ENCODE results near the gene FBXW8. TPM values are rescaled to one million over a fixed set of nuclear protein-coding genes. Genes with fewer than 3 reads are reported as not detected.

The FBXW8 gene
- total RNA-seq, 1 donor from 2014 or later = 12.8 TPM

DNA sequence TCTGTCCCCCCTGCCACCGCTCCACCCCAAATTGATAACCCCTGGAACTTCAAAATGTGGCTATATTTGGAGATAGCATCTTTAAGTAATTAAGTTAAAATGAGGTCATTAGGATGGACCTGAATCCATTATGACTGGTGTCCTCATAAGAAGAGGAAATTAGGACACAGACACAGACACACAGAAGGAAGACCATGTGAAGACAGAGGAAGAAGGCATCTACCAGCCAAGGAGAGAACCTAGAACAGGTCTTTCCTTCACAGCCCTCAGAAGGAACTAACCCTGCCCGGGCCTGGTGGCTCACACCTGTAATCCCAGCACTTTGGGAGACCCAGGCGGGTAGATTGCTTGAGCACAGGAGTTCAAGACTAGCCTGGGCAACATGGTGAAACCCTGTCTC, 25.9 kb upstream of the FBXW8 start:
- no peak for DNase-seq (ENCODE audit: low spot score)

DNA sequence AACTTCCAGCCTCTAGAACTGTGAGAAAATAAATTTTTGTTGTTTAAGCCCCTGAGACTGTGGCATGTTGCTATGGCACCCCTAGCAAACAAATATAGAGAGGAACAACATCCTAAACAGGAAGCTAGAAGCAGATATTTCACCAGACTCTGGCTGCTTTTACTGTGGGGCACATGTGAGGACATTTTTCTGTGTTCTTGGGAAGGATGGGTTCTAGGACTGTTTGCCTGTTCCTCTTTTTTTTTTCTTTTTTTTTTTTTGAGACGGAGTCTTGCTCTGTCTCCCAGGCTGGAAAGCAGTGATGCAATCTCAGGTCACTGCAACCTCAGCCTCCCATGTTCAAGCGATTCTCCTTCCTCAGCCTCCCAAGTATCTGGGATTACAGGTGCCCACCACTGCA, 25.3 kb upstream of the FBXW8 start:
- DNase-seq (ENCODE audit: low spot score) = no peak

DNA sequence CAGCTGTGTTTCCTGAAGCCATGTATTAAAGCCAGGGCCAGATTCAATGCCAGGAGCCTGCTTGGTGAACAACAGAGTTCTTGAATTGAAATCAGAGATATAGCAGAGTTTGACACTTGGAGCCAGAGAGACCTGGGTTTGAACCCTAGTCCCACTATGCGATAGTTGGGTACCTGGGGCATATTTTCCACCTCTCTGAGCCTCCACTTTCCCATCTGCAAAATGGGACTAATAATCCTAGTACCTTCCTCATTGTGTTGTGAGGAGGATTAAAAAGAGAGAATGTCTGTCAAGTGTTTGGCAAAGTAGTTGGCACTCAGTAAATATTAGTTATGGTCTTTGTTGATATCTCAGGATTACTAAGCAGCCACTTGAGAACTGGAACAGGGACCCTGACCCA, 23.5 kb upstream of the FBXW8 start:
- no peak for DNase-seq (ENCODE audit: low spot score)

DNA sequence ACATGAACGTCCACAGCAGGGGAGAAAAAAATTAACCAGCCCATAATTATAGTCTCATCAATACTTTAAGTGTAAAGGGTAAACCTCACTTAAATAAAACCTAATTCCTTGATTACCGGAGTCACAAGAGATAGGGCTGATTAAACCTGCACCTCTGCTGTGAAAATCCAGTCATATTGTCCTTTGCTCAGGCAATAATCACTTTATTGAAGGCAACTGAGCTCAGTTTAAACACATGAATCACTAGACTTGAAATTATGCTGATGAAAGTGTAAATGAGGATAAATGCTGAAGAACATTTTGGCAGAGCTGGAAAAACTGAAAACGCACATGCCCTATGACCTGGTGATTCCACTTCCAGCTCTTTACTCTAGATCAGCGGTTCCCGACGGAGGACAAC, 22.9 kb upstream of the FBXW8 start:
- DNase-seq (ENCODE audit: low spot score) = no peak

DNA sequence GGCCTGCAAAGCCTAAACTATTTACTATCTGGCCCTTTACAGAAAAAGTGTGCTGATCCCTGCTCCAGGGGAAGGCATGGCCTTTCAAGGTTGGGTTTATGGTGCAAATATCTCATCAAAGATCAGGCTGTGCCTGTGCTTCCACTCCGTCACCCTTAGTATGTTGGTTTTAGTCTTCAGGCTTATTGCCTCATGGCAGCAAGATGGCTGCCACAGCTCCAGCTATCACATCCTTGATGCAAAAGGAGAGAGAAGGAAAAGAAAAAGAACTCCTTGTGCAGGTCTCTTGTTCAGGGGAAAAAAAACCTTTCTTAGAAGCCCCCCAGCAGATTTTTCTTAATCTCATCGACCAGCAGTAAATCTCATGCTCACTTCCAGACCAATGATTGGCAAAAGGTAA, 20.4 kb upstream of the FBXW8 start:
- no peak for DNase-seq (ENCODE audit: low spot score)

DNA sequence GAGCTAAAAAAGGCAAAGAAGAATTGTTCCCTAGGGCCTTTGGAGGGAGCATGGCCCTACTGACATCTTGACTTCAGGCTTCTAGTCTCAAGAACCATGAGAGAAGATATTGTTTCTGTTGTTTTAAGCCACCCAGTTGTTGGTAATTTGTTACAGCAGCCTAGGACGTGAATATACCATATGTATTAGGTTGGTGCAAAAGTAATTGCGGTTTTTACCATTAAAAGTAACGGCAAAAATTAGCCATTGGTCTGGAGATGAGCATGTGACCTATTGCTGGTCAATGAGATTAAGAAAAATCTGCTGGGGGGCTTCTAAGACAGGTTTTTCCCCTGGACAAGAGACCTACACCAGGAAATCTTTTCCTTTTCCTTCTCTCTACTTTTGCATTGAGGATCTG, 19.7 kb upstream of the FBXW8 start:
- DNase-seq (ENCODE audit: low spot score) = no peak

DNA sequence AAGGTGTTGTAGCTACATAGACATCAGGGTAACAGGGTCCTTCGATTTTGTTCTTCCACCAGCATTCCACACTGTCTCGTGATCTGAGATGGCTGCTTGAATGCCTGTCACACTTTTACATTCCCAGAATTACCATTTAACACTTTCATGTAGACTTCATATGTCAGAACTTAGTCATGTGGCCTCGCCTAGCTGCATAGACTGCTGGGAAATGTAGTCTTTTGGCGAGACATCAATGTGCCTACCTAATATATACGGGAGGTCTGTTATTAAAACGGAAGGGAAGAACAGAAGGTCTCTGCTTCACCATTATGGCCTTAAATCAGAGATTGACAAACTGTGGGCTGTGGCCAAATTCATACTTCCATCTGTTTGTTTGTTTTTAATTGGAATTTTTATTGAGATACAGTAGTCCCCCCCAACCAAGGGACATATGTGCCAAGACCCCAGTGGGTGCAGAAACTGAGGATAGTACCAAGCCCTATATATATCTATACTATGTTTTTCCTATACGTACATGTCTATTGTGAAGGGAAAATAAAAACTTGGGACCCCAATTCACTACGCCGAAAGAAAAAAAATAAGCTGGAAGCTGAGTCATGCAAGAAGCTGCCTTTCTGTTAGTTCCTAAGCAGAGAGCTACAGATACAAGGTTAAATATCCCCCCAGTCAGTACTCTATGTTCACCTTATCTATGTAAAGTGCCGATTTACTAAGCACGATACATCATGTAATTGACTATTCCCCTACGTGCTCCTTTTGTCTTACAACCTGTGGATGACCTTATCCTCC, 18.2 kb upstream of the FBXW8 start:
- no peak for DNase-seq (ENCODE audit: low spot score)

DNA sequence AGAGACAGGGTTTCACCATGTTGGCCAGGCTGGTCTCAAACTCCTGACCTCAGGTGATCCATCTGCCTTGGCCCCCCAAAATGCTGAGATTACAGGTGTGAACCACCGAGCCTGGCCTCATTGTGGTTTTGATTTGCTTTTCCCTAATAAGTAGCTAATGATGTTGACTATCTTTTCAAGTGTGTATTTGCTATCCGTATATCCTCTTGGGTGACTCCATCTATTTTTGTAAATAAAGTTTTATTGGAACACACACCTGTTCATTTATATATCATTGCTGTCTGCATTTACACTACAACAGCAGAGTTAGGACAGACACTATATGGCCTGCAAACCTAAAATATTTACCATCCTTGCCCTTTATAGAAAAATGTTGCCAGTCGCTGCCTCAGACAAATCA, 15.8 kb upstream of the FBXW8 start:
- DNase-seq (ENCODE audit: low spot score) = no peak

DNA sequence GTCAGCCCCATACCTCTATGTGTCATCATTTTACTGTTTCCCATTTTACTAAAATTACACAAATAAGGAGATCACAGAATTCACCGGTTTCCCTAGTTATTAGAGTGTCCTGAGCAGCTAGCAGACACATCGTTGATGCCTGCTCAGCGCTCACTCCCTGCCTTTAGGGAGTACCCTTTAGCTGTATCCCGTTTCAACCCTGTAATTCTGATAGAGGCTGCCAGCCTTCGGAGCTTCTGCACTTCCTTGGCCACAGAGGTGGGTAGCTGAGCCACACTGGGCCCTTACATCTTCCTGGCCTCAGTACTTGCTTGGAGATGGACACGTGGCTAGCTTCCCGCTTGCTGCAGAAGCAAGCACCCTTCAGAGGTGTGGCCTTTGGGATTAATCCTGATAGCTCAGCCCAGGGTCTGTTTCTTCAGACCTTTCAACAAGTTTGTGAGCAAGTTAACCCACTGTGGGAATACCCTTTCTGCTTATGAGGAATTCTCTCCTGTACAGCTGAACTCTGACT, 14.3 kb upstream of the FBXW8 start:
- DNase-seq (ENCODE audit: low spot score) = no peak

DNA sequence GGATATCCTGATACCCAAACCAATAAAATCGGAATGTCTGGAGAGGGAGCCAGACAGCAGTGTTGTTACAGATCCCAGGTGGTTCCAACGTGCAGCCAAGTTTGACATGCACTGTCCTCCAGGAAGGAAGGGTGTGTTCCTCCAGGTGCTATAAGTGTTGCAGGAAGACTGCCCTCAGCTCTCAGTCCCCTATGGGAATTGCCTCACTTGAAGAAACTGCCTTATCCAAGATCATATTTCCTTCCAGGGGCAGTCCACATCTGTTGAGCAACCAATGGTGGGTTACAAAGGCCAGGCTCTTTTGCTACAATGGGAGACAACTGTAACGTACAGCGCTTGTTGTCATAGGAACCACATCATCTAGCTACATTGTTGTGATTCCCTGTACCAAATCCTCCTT, 13.3 kb upstream of the FBXW8 start:
- no peak for DNase-seq (ENCODE audit: low spot score)

DNA sequence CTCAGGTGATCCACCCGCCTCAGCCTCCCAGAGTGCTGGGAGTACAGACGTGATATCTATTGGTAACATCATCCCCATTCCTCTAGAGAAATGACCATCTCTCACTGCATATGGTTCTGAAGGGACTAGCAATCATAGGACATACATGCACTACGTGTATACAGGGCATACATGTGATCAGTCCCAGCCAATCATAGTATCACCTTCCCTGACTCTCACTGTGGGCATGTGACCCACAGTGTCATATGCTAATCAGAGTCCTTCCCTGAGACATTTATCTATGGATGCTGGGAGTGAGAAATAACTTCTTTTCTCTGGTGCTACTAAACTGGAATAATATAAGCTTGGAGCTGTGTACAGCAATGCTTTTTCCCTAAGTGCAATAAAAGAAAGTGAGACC, 12.1 kb upstream of the FBXW8 start:
- no peak for DNase-seq (ENCODE audit: low spot score)

DNA sequence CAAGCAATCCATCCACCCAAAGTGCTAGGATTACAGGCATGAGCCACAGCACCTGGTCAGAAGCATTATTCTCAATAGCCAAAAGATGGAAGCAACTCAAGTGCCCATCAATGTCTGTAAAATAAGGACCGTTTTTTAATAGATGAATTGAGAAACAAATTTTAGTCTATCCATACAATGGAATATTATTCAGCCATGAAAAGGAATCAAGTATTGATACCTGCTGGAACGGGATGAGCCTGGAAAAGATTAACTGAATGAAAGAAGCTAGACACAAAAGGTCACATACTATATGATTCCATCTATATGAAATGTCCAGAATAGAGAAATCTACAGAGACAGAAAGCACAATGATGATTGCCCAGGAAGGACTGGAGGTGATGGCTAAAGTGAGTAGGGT, 9.1 kb upstream of the FBXW8 start:
- DNase-seq (ENCODE audit: low spot score) = no peak

DNA sequence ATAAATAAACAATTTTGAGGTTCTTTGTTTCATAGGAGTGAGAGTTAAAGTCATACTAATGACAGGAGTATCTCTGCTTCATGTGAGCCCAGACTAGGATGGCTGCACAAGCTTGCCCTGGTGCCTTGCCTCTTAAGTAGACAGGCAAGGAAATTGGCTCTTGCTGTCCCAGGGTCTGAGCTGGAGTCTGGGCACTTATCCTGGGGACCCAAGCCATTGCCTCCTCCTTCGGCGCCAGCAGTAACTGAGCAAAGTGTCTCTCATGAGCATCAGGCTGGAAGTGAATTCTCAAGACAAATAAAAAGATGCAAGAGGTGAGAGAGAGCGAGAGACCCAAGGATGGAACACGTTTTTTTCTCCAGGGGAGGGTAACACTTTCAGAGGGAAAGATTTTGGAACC, 6.9 kb upstream of the FBXW8 start:
- DNase-seq (ENCODE audit: low spot score) = no peak

DNA sequence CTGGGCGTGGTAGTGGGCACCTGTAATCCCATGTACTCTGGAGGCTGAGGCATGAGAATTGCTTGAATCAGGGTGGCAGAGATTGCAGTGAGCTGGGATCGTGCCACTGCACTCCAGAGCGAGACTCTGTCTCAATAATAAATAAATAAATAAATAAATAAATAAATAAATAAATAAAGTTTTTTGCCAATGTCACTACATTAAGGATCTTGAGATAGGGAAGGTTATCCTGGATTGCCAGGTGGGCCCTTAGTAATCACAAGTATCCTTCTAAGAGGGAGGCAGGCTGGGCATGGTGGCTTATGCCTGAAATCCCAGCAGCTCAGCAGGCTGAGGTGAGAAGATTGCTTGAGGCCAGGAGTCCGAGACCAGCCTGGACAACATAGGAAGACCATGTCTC, 4.5 kb upstream of the FBXW8 start:
- no peak for DNase-seq (ENCODE audit: low spot score)

DNA sequence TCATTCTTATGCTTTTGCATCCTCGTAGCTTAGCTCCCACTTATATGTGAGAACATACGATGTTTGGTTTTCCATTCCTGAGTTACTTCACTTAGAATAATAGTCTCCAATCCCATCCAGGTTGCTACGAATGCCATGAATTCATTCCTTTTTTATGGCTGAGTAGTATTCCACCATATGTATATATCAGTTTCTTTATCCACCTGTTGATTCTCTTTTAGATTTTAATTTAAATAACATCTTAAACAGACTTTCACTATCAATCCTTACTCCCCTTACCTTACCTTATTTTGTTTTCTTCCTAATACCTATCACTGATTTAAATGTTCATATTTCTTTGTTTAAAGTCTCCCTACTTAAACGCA, 488 bp upstream of the FBXW8 start:
- DNase-seq (ENCODE audit: low spot score) = no peak

DNA sequence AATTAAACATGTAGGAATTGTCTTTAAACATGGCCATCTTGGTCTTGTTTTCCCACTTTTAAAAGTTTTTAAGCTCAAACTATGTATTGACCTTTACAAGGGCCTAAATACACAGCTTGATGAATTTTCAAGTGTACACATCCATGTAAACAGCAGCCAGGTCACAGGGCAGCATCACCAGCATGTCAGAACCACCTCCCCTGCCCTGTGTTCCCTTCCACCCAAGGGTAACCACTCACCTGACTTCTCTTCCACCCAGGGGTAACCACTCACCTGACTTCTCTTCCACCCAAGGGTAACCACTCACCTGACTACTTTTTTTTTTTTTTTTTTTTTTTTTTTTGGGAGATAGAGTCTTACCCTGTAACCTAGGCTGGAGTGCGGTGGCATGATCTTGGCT, 4.6 kb downstream of the FBXW8 start:
- no peak for DNase-seq (ENCODE audit: low spot score)

DNA sequence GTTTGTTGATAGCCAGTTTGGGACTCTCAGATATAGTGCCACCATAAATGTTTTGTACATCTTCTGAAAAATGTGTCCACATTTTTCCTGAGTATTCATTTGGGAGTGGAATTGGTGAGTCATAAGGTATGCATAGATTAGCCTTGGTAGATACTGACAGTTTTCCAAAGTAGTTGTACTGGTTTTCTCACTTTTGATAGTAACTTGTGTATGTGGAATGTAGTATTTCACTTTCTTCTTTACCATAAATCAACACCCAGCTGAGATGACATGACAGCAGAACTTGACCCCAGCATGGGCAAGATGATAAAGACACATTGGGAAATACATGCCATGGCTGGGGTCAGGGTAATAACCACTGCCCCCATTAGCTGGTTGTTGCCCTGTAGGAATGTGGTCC, 5.4 kb downstream of the FBXW8 start:
- DNase-seq (ENCODE audit: low spot score) = no peak

DNA sequence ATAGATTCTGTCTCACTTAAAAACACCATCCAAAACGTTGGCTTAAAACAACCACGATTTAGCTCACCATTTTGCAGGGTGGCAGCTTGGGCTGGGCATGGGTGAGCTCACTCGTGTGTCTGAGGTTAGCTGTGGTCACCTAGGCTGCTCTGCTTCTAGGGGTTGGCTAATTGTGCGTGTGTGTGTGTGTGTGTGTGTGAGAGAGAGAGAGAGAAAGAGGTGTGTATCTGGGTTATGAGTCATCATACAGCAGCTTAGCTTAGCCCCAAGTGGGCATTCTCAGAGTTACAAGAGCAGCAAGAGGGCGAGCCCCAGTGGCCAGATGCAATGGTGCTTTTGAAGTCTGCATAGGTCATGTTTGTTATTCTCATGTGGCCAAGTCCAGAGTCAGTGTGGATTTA, 6.0 kb downstream of the FBXW8 start:
- DNase-seq (ENCODE audit: low spot score) = no peak

DNA sequence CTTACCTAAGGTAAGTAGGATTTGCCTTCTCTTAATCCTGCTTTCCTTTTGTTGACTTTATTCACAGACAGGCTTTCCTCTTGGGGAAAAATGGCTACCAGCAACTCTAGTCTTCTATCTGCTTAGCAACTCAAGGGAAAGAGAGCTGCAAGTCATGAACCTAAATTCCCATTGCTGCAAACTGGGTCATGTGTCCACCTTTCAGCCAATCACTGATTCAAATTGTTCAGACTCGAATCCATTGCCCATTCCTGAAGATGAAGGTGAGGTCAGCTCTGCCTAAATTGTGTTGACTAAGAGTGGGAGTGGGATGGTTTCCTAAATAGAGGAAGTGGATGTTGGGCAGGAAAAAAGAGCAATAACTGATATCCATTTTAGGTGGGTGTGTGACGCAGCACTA, 7.7 kb downstream of the FBXW8 start:
- no peak for DNase-seq (ENCODE audit: low spot score)

DNA sequence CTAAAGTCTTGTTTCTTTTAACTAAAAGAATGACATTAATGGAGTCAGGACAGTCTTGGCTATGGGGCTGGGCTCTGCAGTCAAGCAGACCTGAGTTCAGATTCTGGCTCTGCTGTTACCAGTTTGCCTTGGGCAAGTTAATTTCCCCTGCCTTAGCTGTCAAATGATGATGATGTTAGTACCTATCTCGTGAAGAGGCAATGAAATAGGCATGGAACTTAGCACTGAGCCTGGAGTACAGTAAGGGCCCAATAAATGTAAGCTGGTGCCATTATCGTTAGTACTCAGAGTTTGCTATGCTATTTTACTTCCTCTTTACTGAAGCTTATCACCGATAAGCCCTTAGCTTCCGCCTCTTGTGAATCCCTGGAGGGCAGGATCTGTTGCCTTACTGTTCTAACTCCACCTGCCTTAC, 8.5 kb downstream of the FBXW8 start:
- DNase-seq (ENCODE audit: low spot score) = no peak

DNA sequence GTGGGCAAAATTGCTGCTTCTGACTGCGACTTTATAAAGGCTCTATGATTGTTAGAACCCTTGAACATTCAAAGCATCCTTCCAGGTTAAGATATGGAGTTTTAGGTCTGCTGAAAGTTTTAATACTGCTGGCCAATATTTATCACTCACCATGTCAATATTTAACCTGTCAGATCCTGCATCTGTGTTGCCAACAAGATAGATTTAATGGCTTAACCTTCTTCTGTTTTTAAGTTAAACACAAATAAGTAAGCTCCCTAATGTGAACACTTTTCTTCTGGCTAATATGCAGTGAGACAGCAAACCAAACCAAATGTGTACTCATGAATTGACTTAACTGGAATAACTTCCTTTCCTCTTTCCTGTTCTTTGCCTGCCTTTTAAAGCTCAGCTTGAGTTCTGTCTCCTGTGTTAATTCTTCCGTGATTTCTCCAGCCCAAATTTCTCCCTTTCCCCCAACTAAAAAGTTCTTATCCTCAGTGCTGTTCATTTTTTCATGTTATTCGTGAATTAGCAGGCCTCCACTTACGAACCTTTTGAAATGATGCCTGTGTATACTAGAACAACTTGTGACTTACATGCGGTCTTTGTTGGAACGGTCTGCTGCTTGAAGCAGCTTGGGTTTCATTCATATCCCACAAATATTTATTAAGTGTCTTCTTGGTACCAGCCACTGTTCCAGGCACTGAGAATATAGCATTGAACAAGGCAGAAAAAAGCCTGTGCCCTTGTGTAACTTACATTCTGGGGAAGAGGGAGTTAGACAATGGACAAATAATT, 9.1 kb downstream of the FBXW8 start:
- no peak for DNase-seq (ENCODE audit: low spot score)

DNA sequence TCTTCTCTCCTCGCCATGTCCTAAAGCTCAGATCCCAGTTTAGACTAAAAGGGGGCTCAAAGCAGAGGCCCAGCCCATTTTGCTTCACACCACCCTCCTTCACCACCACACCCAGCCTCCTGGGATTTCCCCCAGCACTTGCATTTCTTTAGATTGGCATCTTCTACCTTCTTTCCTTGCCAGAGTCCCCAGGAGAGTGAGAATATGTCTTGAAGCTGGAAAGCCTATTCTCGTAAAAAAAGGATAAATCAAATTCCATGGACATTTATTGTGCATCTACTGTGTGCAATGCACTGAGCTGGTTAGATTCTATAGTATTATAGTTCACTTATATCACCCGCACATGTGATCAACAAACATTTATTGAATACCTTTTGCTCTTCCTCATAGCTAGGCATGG, 10.2 kb downstream of the FBXW8 start:
- DNase-seq (ENCODE audit: low spot score) = no peak
